HG03457 (cell line): ENCODE measurements around the gene BCAT1.
"Not testable (repeated sequence)": the region's sequence is repeated elsewhere in the genome, so short reads cannot be mapped to it uniquely, and the experiment has no call there.

Experiments used
- ATAC-seq: cut with Tn5 transposase; IDR thresholded peaks from one replicate; pipeline ENCODE4 v1.9.1; 2021; ENCODE audit warnings: moderate number of reproducible peaks; ENCODE audit not compliant: unreplicated experiment

Gene BCAT1

DNA sequence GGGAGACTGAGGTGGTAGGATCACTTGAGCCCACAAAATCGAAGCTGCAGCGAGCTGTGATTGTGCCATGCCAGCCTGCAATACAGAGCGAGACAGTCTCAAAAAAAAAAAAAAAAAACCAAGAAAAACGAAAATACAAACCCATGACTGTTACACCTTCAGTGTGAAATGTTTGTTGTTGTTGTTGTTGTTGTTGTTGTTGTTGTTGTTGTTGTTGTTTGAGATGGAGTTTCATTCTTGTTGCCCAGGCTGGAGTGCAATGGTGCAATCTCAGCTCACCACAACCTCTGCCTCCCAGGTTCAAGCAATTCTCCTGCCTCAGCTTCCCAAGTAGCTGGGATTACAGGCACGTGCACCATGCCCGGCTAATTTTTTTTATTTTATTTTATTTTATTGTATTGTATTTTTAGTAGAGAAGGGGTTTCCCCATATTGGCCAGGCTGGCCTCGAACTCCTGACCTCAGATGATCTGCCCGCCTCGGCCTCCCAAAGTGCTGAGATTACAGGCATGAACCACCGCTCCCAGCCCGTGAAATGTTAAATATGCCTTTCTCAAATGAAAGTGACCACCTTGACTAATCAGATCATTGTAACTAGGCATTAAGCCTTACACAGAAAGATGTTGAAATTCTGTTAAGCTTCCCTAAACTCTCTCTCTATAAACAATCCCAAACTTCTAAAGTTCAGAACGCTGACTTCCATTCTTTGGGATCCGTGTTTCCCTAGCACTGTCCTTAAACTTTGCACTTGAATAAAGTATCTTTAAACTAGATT lies 20.2 kb downstream of the BCAT1 start:
- not testable (repeated sequence) for ATAC-seq

DNA sequence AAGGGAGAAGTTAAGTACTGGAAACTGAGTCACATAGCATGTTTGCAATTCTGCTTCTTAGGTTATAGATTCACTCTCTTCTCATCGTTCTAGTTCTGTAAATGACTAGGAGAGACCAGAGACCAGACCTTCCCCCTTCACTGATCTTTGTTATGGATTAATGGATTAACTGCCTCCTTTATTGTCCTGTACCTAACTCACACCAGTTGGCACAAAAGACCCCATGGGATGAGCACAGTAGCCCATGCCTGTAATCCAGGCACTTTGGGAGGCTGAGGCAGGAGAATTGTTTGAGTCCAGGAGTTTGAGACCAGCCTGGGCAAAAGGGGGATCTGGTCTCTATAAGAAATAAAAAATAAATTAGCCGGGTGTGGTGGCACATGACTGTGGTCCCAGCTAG lies 20.8 kb downstream of the BCAT1 start:
- ATAC-seq, result no peak

DNA sequence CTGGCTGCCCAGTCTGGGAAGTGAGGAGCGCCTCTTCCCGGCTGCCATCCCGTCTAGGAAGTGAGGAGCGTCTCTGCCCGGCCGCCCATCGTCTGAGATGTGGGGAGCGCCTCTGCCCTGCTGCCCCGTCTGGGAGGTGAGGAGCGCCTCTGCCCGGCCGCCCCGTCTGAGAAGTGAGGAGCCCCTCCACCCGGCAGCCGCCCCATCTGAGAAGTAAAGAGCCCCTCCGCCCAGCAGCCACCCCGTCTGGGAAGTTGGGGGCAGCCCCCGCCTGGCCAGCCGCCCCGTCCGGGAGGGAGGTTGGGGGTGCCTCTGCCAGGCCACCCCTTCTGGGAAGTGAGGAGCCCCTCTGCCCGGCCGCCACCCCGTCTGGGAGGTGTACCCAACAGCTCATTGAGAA lies 22.8 kb downstream of the BCAT1 start:
- ATAC-seq, result not testable (repeated sequence)

DNA sequence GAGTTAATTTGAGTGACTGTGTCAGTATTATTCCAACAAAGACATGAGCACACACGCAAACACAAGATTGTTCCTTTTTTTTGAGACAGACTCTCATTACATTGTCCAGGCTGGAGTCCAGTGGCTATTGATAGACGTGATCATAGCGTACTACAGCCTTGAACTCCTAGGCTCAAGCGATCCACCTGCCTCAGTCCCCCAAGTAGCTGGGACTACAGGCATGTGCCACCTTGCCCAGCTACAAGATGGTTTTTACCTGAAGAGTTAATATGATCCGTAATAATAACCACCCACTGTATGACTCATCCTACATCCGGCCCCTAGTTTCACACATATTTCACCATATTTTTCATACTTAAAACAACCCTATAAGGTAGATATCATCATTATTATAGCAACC lies 26.8 kb downstream of the BCAT1 start:
- no peak for ATAC-seq

DNA sequence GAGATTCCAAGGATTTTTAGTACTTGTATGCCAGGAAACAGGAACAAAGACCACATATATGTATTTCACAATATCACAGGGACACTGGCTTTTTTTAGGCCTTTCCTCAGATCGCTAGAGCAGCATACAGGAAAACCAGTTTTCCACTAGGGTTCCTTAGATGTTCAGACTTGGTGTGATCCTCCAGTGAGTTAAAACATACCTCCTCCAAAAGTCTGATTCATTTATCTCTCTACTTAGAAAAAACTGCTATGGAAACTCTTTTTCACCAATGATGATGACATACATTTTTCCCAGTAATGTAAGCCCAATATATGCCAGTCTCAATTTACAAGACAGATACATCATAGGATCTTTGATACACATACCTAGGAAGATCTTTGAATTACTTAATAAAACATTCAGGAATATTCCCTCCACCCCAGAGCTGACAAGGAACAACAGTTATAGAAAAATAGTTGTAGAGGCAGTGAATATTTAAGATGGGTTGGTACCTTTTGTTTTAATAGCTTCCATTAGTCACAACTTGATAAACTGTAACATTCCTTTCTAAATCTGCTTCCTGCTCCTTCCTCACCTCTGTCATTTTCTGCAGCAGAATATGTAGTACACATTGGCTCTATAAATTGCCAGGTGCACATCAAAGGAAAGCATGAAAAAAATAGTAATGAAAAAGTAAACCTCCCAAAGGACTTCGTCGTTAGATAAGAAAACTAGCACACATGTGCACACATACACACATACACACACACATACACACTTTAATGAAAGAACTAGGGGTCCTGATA lies 27.5 kb downstream of the BCAT1 start:
- no peak for ATAC-seq

DNA sequence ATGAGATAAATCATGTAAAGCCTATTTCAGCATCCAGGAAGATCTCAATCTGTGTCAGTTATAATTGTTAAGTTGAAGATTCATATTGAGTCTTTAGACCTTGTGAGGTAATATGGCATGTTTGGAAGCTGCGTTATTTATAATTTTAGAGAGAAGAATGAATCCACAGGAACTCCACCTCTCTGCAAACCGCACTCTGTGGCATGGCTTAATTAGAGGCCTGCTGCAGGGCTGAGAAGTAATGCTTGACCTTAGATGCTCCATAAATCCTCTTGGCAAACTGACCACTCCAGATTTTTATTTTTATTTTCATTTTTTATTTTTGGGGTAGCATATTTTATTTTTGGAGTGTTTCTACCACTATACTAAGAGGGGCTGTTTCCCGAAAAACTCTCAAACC lies 28.8 kb downstream of the BCAT1 start:
- ATAC-seq, result no peak

DNA sequence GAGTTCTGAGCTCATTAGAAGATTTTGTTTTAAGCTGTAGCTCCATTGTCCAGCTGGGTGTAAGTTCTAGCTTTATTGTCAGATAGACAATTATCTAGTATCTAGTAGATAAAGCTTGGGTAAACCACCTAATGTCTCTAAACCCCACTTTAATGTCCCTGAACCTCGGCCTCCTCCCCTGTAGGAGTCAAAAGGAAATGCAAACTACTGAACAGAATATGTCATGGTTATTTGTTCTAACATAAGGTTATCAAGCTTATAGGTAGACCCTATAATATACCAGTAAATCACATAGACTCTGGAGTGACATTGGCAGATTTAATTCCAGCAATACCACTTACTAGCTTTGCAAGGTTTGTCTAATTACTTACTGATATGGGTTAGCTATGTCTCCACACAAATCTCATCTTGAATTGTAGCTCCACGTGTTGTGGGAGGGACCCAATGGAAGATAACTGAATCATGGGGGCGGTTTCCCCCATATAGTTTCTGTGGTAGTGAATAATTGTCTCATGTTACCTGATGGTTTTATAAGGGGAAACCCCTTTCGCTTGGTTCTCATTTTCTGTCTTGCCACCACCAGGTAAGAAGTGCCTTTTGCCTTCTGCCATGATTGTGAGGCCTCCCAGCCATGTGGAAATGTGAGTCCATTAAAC lies 29.4 kb downstream of the BCAT1 start:
- no peak for ATAC-seq

DNA sequence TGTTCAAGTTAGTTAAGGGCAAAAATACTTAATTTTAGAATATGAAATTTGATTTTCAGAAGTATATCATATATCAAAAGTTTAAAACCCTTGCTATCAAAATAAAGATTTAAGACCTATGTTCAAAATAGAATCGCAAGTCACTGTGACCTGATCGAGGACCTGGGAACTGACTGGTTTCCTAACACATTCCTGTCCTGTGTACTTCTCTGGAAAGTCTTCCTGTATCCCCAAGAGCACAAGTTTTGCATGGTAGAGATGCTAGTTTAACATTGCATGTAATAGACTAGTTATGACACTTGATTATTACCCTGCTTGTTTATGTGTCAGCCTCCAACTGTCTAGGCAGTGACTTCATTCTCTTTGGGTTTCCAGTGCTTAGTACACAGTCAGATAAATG lies 30.3 kb downstream of the BCAT1 start:
- no peak for ATAC-seq

DNA sequence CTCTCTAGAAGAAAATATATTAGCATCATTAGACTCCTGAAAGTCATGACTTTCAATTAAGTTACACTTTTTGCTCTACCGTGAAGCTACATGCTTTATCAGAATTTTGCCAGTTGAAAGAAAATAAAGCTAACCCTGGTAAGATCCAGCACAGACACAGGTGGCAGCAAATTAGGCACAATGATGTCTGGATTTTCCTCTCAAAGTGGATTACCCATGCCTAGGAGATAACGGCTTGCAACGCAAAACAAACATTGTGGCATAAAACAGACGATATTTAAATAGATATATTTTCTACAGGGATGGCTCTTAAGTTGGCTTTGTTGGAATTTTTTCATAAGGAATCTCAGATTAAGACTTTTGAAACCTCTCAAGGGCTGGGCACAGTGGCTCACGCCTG lies 33.4 kb downstream of the BCAT1 start:
- no peak for ATAC-seq

DNA sequence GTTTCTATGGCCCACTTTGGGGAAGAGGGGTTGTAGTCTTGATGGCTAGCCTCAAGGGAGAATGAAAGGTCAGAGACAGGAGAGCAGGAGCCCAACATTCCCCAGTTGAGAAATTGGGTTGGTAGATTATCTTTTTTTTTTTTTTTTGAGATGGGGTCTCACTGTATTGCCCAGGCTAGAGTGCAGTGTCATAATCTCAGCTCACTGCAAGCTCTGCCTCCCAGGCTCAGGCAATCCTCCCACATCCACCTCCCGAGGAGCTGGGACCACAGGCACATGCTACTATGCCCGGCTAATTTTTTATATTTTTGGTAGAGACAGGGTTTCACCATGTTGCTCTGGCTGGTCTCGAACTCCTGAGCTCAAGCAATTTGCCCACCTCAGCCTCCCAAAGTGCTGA lies 34.9 kb downstream of the BCAT1 start:
- ATAC-seq, result no peak

DNA sequence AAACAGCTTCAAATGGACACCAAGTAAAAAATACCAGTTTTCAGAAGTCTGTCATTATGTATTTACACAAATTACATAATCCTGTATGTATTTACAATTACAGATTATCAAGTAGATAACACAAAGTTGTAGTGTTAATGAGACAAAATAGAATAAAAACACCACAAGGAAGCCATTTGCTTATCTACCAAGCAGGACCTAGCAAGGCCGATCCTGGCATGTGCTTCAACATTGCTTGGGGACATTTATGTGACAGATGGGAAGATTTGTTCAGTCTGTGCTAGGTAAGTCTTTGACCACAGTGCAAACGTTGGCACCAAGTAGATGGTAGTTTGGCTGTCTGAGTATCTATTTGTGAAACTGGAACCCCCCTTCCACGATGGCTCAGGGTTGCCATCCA lies 35.8 kb downstream of the BCAT1 start:
- no peak for ATAC-seq

DNA sequence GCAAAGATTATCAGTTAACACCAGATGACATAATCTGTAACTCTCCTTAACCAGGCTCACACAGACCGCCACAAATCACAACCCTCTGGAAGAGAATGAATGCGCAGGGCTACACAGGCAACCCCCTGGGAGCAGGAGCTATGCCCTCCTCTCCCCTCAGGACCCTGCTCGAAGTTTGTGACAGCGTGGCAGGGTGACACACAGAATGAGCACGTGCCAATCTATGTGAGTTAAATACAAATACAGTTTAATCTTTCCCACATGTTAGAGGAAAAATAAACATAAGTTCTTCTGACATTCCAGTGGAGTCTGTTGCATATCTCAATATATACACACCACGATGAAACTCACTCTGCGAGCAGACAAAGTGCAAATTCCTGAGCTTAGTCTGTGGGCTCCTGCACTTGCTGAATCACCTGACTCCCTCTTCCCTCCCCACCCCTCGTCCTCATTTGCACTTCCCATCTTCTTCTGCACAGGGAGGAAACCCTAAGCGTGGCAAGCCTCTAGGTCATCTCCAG lies 37.6 kb downstream of the BCAT1 start:
- no peak for ATAC-seq

DNA sequence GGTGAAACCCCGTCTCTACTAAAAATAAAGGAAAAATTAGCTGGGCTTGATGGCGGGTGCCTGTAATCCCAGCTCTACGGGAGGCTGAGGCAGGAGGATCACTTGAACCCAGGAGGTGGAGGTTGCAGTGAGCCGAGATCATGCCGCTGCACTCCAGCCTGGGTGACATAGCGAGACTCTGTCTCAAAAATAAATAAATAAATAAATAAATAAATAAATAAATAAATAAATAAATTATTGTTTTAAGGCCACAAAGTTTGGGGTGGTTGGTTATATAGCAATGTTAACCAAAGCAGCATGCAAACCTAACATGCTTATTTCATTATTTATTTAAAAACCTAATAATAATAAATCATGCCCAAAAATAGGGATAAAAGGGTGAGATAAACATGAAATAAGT lies 38.7 kb downstream of the BCAT1 start:
- not testable (repeated sequence) for ATAC-seq

DNA sequence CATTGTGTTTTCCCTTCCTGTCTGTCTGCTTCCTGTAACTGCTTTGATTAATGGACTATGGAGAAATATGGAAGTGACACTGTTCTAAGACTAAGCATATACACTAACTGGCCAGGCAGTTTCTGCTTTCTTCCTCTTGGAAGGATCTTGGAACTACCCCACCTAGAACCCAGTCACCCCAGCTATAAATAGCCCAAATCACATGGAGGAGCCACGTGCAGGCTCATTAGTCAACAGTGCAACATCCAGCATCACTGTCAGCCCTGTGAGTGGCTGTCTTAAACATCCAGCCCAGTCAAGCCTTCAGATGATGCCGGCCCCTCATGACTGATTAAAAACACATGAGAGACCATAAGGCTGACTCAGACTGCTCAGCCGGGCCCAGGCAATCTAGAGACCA lies 39.2 kb downstream of the BCAT1 start:
- ATAC-seq, result no peak

DNA sequence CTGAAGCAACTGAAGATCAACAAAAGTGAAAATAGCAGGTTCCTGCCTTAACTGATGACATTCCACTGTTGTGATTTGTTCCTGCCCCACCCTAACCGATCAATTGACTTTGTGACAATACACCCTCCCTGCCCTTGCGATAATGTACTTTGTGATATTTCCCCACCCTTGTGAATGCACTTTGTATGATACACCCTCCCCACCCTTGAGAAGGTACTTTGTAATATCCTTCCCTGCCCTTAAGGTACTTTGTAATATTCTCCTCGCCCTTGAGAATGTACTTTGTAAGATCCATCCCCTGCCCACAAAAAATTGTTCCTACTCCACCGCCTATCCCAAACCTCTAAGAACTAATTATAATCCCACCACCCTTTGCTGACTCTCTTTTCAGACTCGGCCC lies 41.4 kb downstream of the BCAT1 start:
- no peak for ATAC-seq

DNA sequence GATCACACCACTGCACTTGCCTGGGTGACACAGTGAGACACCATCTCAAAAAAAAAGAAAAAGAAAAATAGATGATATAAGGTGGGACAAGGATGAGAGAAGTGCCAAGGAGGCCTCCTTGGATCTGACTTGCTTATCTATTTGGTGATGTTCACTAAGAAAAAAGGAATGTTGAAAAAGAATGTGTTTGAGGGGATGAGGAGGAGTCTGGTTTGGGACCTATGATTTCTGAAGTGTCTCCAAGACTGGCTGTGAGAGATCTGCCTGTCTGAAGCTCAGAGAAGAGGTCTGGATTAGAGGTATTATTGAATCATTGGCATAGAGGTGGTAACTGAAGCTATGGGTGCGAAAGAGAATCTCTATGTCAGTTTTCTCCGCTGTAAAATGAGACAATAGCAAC lies 42.8 kb downstream of the BCAT1 start:
- ATAC-seq, result no peak

DNA sequence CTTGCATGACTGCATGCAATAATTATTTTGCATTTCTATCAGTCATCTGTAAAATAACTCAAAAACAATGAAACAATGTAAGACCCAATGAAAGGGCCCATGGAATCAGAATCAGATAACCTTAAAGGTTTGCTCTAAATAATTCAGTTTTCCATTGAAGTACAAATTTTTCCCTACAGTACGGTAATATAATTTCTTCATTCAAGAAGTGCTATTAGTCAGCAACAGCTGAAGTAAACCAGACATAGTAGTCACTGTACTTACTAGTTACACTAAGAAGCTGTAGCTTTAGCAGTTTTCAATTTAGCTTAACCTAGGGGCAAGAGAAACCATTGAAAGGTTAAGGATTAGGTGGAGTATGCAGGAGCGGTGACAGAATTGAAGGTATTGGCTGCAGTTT lies 43.5 kb downstream of the BCAT1 start:
- no peak for ATAC-seq

DNA sequence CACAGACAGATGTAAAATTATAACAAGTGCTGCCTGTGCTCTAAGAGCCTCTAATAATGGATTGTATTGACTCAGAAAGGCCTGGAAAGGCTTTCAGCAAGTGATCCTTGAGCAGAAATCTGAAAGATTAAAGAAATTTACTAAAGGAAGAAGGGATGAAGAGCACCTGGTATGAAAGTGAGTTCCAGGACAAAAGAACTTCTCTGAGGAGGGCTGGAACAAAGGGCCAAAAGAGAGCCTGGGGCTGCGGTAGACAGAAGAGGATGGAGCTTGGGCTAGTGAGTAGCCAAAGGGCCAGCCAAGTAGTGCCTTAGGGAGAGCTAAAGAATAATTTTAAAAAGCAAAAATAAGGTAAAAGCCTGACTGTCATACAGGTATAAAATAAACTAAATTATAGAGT lies 44.0 kb downstream of the BCAT1 start:
- ATAC-seq, result no peak

DNA sequence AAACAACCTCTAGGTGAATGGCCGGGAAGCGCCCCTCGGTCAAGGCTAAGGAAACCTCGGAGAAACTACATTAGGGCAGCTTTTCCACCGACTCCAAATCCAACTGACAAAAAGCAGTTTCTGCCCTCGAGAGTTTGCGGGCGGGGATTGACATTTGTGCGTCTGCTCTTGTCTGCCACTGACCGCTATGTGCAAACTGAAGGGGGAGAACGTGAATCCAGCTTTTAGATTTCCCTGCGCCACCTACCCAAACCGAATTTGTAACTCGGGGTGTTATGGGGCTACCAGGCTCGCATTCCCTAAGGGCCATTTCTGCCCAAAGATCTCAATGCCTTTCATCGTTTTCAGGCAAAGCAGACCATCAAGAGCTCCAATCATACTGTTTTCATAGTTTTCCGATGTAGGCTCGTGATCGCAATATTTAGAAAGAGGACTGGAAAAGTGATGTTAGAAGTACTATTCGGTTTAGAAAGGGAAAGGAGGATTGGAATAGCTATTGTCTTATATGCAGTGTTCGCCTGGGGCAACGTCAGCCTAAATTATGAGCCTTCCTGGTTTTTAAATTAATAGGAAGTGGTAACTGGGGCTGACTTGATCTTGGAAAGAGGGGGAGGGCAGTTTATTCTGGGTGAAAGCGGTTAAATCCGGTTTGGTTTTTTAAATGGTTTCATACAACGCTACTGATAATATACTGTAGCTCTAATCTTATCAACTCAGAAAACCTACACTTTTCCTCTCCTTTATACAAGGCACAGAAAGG lies 45.4 kb downstream of the BCAT1 start:
- ATAC-seq, result no peak

DNA sequence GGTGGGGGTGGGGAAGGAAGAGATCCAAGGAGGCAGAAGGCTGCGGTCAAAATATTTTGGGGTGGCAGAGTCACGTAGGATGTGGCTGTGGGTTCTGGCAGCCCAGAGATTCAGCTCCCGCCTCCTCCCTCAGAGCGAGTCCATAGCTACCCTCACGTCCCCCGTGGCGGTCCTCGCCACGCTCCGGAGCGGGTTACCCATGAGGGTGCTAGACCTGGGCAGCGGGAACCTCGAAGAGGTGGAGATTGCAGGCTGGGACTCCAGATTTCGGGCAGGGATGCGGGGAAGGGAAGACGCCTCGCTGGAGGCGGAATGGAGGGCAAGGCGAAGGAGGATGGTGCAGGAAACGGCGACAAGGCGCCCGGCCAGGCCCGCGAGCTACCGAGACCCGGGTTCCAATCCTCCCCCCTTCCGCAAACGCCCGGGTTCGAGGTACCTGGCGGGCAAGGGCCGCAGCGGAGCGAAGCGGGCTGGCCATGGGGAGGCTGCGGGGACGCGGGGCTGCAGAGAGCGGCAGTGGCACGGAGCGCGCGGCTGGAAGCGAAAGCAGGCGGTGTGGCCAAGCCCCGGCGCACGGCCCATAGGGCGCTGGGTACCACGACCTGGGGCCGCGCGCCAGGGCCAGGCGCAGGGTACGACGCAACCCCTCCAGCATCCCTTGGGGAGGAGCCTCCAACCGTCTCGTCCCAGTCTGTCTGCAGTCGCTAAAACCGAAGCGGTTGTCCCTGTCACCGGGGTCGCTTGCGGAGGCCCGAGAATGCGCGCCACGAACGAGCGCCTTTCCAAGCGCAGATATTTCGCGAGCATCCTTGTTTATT lies 46.2 kb downstream of the BCAT1 start:
- ATAC-seq, result no peak
